ENCODE data around the gene TIE1.

Gene TIE1

DNA sequence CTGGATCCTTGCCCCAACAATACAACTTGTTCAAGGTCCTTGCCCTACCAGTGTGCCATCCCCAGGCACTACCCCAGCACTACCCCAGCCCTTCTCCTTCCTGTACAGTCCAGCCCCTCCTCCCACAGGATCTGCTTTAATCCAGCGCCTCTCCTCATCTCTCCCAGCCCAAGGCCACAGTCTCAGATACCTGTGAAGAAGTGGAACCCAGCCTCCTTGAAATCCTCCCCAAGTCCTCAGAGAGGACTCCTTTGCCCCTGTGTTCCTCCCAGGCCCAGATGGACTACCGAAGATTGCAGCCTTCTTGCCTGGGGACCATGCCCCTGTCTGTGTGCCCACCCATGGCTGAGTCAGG lies 51.5 kb downstream of the TIE1 start:
- TF ChIP-seq ZNF565 (CRISPR knock-in tag; conservative IDR thresholded peaks at IDR 0.05; ENCODE audit: low read depth) (no peak), ISL1 (CRISPR knock-in tag; IDR thresholded peaks at IDR 0.05) (no peak), ZFP3 (CRISPR knock-in tag; IDR thresholded peaks at IDR 0.05) (no peak), CSDC2 (CRISPR knock-in tag; IDR thresholded peaks at IDR 0.05) (no peak)
- ATAC-seq = no peak

- TF ChIP-seq GLIS3 (CRISPR knock-in tag; IDR thresholded peaks at IDR 0.05) (no peak), CREB5 (CRISPR knock-in tag; IDR thresholded peaks at IDR 0.05; ENCODE audit: low read depth) (no peak), TSHZ2 (CRISPR knock-in tag; IDR thresholded peaks at IDR 0.05) (no peak), SNAI2 (CRISPR knock-in tag; IDR thresholded peaks at IDR 0.05) (no peak), OSR1 (CRISPR knock-in tag; IDR thresholded peaks at IDR 0.05) (no peak), CSDC2 (CRISPR knock-in tag; IDR thresholded peaks at IDR 0.05) (no peak), RARB (CRISPR knock-in tag; IDR thresholded peaks at IDR 0.05) (no peak), ZC3H10 (CRISPR knock-in tag; IDR thresholded peaks at IDR 0.05) (no peak), PATZ1 (CRISPR knock-in tag; IDR thresholded peaks at IDR 0.05; ENCODE audit: borderline replicate concordance) (no peak), ZNF8 (CRISPR knock-in tag; IDR thresholded peaks at IDR 0.05) (no peak), ZFP30 (CRISPR knock-in tag; IDR thresholded peaks at IDR 0.05) (no peak), TOX (CRISPR knock-in tag; IDR thresholded peaks at IDR 0.05; ENCODE audit: borderline replicate concordance) (no peak), ISL1 (CRISPR knock-in tag; IDR thresholded peaks at IDR 0.05) (no peak), ZNF70 (CRISPR knock-in tag; IDR thresholded peaks at IDR 0.05) (no peak)
- ATAC-seq = no peak
Measured at GRCh38 chr1:43352881-43353280, 52.1 kb downstream of the TIE1 start.

DNA sequence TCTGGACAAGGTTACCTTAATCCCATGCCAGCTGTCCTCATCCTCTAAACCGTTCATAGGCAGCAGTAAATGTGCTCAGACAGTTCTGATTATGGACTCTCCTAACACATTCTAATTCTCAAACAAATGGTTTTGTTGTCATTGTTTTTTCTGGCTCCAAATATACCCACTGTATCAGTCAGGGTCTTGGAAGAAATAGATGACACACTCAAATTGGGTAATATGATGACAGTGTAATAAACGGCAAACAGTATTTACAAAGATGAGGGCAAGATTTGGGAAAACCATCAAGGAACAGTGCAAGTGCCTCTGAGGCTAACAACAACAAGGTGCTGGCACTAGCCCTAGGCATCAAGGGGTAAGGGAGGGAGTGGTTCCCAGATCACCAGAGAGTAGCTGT lies 53.7 kb downstream of the TIE1 start:
- TF ChIP-seq CSRNP3 (CRISPR knock-in tag; IDR thresholded peaks at IDR 0.05) (no peak), PPARA (CRISPR knock-in tag; IDR thresholded peaks at IDR 0.05; ENCODE audit: borderline replicate concordance) (no peak), ESRRG (CRISPR knock-in tag; IDR thresholded peaks at IDR 0.05) (no peak), BACH2 (CRISPR knock-in tag; IDR thresholded peaks at IDR 0.05; ENCODE audit: borderline replicate concordance) (no peak), OSR1 (CRISPR knock-in tag; IDR thresholded peaks at IDR 0.05) (no peak), TSHZ2 (CRISPR knock-in tag; IDR thresholded peaks at IDR 0.05) (no peak), ZNF70 (CRISPR knock-in tag; IDR thresholded peaks at IDR 0.05) (no peak), TOX (CRISPR knock-in tag; IDR thresholded peaks at IDR 0.05; ENCODE audit: borderline replicate concordance) (no peak)
- ATAC-seq = no peak

Measured in SK-N-SH treated with all-trans-retinoic acid at 6 μM for 48 hours (cell line).